GM23248 (cell line): ENCODE measurements around the gene IL17RC. TPM values are rescaled to one million over a fixed set of nuclear protein-coding genes. Genes with fewer than 3 reads are reported as not detected.
A peak's percentile ranks its signal among the peaks of the same experiment; 100 is the strongest.

Experiments
- DNase-seq: peaks from one replicate; pipeline ENCODE4 v3.0.0-alpha.2; 2015
- H2AFZ ChIP-seq: fragments of 200-600 bp; sonication (generic); 2 replicates; pipeline ENCODE4 v1.6.1; 2016; ENCODE audit warnings: antibody characterized with exemption
- H3F3A ChIP-seq: fragments of 200-600 bp; sonication (generic); 2 replicates; pipeline ENCODE4 v1.6.1; 2016; ENCODE audit warnings: mild to moderate bottlenecking, antibody characterized with exemption, mixed run types; ENCODE audit not compliant: insufficient read depth
- H3K27ac ChIP-seq: fragments of 200-600 bp; sonication (generic); 2 replicates; pipeline ENCODE4 v1.5.1; 2016; ENCODE audit warnings: mild to moderate bottlenecking
- H3K27me3 ChIP-seq: fragments of 200-600 bp; sonication (generic); replicated peaks from 2 replicates; pipeline ENCODE4 v1.6.1; 2016; ENCODE audit warnings: mild to moderate bottlenecking; ENCODE audit not compliant: insufficient read depth
- H3K36me3 ChIP-seq: fragments of 200-600 bp; sonication (generic); 2 replicates; pipeline ENCODE4 v1.6.1; 2016; ENCODE audit warnings: low read depth, mild to moderate bottlenecking
- H3K4me1 ChIP-seq: fragments of 200-600 bp; sonication (generic); 2 replicates; pipeline ENCODE4 v1.6.1; 2016; ENCODE audit warnings: mild to moderate bottlenecking; ENCODE audit not compliant: insufficient read depth
- H3K4me2 ChIP-seq: fragments of 200-600 bp; sonication (generic); one replicate; pipeline ENCODE4 v1.6.1; 2016; ENCODE audit warnings: mild to moderate bottlenecking; ENCODE audit not compliant: unreplicated experiment
- H3K4me3 ChIP-seq: fragments of 200-600 bp; sonication (generic); 2 replicates; pipeline ENCODE4 v1.5.1; 2016; ENCODE audit warnings: mild to moderate bottlenecking
- H3K79me2 ChIP-seq: fragments of 200-600 bp; sonication (generic); 2 replicates; pipeline ENCODE4 v1.6.1; 2016; ENCODE audit warnings: mild to moderate bottlenecking; ENCODE audit not compliant: insufficient read depth
- H3K9ac ChIP-seq: fragments of 200-600 bp; sonication (generic); 2 replicates; pipeline ENCODE4 v1.6.1; 2016; ENCODE audit warnings: mild to moderate bottlenecking
- H3K9me2 ChIP-seq: fragments of 200-600 bp; sonication (generic); 2 replicates; pipeline ENCODE4 v1.6.1; 2016; ENCODE audit warnings: mixed run types, mild to moderate bottlenecking, moderate library complexity; ENCODE audit not compliant: insufficient read depth
- H3K9me3 ChIP-seq: fragments of 200-600 bp; sonication (generic); one replicate; pipeline ENCODE4 v1.6.1; 2017; ENCODE audit warnings: low read depth
- H4K20me1 ChIP-seq: fragments of 200-600 bp; sonication (generic); 2 replicates; pipeline ENCODE4 v1.6.0; 2016; ENCODE audit not compliant: insufficient read depth
- EZH2 ChIP-seq: fragments of 200-600 bp; sonication (generic); IDR thresholded peaks from 2 replicates; pipeline ENCODE4 v1.6.1; 2018; ENCODE audit warnings: antibody characterized with exemption, mild to moderate bottlenecking; ENCODE audit not compliant: insufficient read depth, poor library complexity, severe bottlenecking
- EZH2phosphoT487 ChIP-seq: fragments of 200-600 bp; sonication (generic); IDR thresholded peaks from 2 replicates; pipeline ENCODE4 v1.6.1; 2018; ENCODE audit warnings: antibody characterized with exemption, moderate library complexity, mild to moderate bottlenecking, low read depth; ENCODE audit not compliant: insufficient read depth
- WGBS, 2 experiments: methylation state at CpG; one replicate each; pipeline ENCODE4 v1.1.6; 2015 to 2017; ENCODE audit warnings: low lambda C conversion rate in 2 of 2, low coverage in 1 of 2; ENCODE audit errors: missing lambda C conversion rate in 2 of 2; 5-methylcytosine and 5-hydroxymethylcytosine counted together
- in situ Hi-C: fragments of 300-500 bp; cut with MboI; formaldehyde crosslinking; loops from 2 replicates; pipeline ENCODE4 v1.15.0; 2020
- polyA plus RNA-seq: library from polyadenylated mRNA; unstranded; fragments of >200 nt; fragmentation: Nextera tagmentation; extraction: Ambion mirVana; gene quantifications from 2 replicates; pipeline ENCODE4 v1.2.1, GENCODE V29; 2016
- total RNA-seq: library from RNA; depleted of rRNA; stranded (reverse); fragments of >200 nt; shearing (Covaris generic); gene quantifications from 2 replicates; pipeline ENCODE4 v1.2.3, GENCODE V29; 2014

The IL17RC gene
- total and polyA plus RNA-seq, 2 experiments from 2014 or later, result 20.5 to 41.8 TPM

DNA sequence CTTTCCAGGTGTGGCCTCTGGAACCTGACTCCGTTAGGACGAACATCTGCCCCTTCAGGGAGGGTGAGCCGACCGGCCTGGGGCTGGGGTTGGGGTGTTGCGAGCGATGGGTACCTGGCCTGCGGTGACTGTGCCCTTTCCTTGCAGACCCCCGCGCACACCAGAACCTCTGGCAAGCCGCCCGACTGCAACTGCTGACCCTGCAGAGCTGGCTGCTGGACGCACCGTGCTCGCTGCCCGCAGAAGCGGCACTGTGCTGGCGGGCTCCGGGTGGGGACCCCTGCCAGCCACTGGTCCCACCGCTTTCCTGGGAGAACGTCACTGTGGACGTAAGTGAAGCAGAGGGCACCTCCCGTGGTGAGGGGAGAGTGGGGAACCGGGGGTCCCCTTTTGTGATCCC is 11.3 kb downstream of the IL17RC start:
- Histone ChIP-seq H3K27ac (no peak overlapping the region), H3K4me3 (no peak overlapping the region), H3K9me3 (no peaks in the 10 kb centered on the region), H3K79me2 (no peaks in the 10 kb centered on the region), H3K27me3 (no peaks in the 10 kb centered on the region), H3K4me1 (no peaks in the 10 kb centered on the region), H3K9ac (no peak overlapping the region), H3F3A (no peaks in the 10 kb centered on the region), H3K4me2 (no peak overlapping the region), H4K20me1 (no peaks in the 10 kb centered on the region), H3K36me3 (no peaks in the 10 kb centered on the region; the same call in 1 of the 2 replicates), H2AFZ (no peak overlapping the region), H3K9me2 (no peaks in the 10 kb centered on the region)
- no peak for TF ChIP-seq EZH2phosphoT487
- no peak for TF ChIP-seq EZH2
- 91 to 92% methylated on average over 20 to 23 of the region's 23 CpGs for WGBS, 2 experiments
- DNase-seq, result no peak
- in situ Hi-C loops, result no loop called here

DNA sequence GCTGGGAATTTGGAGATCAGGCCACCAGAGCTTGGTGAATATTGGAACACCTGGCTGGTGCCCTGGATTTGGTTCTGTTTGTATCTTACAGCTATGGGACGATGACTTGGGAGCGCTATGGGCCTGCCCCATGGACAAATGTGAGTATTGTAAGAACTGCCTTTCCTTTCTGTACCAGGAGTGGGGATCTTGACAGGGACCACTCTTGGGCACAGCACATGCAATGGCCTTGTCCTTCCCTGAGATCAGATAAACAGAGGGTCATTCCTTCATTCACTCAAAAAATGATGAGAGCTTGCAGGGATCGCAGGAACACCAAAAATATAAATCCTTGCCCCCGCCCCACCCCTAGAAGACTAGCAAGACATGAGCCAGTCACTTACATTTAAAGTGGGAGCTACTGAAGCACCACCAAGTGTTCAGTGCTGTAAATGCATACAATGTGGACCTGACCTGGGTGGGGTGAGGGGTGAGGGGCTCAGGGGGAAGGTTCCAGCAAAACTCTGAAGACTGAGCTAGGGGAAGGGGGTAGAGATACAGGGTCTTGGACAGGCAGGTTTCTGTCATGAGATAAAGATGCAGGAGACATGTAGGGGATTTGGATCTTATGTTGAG is 14.0 kb downstream of the IL17RC start:
- TF ChIP-seq EZH2phosphoT487 (no peak), EZH2 (no peak)

DNA sequence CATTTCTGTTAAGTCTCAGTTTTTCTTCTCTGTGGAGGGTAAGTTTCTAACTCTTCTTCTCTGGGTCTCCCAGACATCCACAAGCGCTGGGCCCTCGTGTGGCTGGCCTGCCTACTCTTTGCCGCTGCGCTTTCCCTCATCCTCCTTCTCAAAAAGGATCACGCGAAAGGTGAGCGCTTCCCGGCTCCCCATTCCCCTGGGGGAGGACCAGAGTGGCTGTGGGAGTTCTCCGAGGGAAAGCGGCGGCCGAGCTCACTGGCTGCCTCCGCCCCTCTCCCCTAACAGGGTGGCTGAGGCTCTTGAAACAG is 15.6 kb downstream of the IL17RC start:
- Histone ChIP-seq H3K79me2 (no peaks in the 10 kb centered on the region), H4K20me1 (no peaks in the 10 kb centered on the region), H3K4me3 (peak overlapping the region; percentile 82), H3K27me3 (no peaks in the 10 kb centered on the region), H3K9ac (peak overlapping the region; percentile 86), H3K9me3 (no peaks in the 10 kb centered on the region), H3F3A (no peaks in the 10 kb centered on the region), H3K9me2 (no peaks in the 10 kb centered on the region), H3K4me2 (peak overlapping the region; percentile 75), H3K36me3 (peaks cover 5% of the 10 kb centered on the region), H3K27ac (peak overlapping the region; percentile 44; the same call in 1 of the 2 replicates), H3K4me1 (peaks cover 11% of the 10 kb centered on the region), H2AFZ (peak overlapping the region; percentile 93)
- TF ChIP-seq EZH2phosphoT487 (no peak), EZH2 (no peak)
- DNase-seq, result no peak
- WGBS, 2 experiments, result 21 to 27% methylated on average over 13 of the region's 13 CpGs
- in situ Hi-C loops, result no loop called here

More for the DNA sequence above, 14.0 kb downstream of the IL17RC start:
- Histone ChIP-seq H4K20me1 (no peaks in the 10 kb centered on the region), H3K36me3 (peaks cover 1% of the 10 kb centered on the region), H3K79me2 (no peaks in the 10 kb centered on the region), H3K9ac (no peak overlapping the region), H3K4me1 (peaks cover 11% of the 10 kb centered on the region), H3K27me3 (no peaks in the 10 kb centered on the region), H3K9me3 (no peaks in the 10 kb centered on the region), H3F3A (no peaks in the 10 kb centered on the region), H3K27ac (no peak overlapping the region), H2AFZ (no peak overlapping the region), H3K4me3 (no peak overlapping the region), H3K4me2 (no peak overlapping the region), H3K9me2 (no peaks in the 10 kb centered on the region)
- peak; percentile 27 for DNase-seq
- WGBS, 2 experiments, result 95 to 97% methylated on average over 4 of the region's 4 CpGs
- in situ Hi-C loops, result no loop called here

DNA sequence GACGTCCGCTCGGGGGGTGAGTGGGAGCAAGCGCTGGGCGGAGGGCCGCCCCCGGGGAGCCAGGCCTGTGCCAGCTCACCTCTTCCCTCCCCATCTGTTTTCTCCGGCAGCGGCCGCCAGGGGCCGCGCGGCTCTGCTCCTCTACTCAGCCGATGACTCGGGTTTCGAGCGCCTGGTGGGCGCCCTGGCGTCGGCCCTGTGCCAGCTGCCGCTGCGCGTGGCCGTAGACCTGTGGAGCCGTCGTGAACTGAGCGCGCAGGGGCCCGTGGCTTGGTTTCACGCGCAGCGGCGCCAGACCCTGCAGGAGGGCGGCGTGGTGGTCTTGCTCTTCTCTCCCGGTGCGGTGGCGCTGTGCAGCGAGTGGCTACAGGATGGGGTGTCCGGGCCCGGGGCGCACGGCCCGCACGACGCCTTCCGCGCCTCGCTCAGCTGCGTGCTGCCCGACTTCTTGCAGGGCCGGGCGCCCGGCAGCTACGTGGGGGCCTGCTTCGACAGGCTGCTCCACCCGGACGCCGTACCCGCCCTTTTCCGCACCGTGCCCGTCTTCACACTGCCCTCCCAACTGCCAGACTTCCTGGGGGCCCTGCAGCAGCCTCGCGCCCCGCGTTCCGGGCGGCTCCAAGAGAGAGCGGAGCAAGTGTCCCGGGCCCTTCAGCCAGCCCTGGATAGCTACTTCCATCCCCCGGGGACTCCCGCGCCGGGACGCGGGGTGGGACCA is 16.1 kb downstream of the IL17RC start:
- H2AFZ ChIP-seq, result peak overlapping the region; percentile 93
- peak overlapping the region; percentile 82 for H3K4me3 ChIP-seq
- peaks cover 11% of the 10 kb centered on the region for H3K4me1 ChIP-seq
- H3K27me3 ChIP-seq, result no peaks in the 10 kb centered on the region
- H3K9me2 ChIP-seq, result no peaks in the 10 kb centered on the region
- H3K9me3 ChIP-seq, result no peaks in the 10 kb centered on the region
- peak overlapping the region; percentile 86 for H3K9ac ChIP-seq
- TF ChIP-seq EZH2, result no peak
- no peak for TF ChIP-seq EZH2phosphoT487
- peak overlapping the region; percentile 44; the same call in 1 of the 2 replicates for H3K27ac ChIP-seq
- in situ Hi-C loops, result no loop called here
- H4K20me1 ChIP-seq, result no peaks in the 10 kb centered on the region
- peak; percentile 91 for DNase-seq
- WGBS, 2 experiments, result 1 to 2% methylated on average over 59 of the region's 77 CpGs
- no peaks in the 10 kb centered on the region for H3K79me2 ChIP-seq
- H3K36me3 ChIP-seq, result peaks cover 5% of the 10 kb centered on the region
- peak overlapping the region; percentile 75 for H3K4me2 ChIP-seq
- no peaks in the 10 kb centered on the region for H3F3A ChIP-seq
